Measurements from ENCODE around the gene NPIPA3. TPM values are rescaled to one million over a fixed set of nuclear protein-coding genes. Genes with fewer than 3 reads are reported as not detected.
"Not testable (repeated sequence)": the region's sequence is repeated elsewhere in the genome, so short reads cannot be mapped to it uniquely, and the experiment has no call there.

Gene NPIPA3
- 1 to 10 TPM; 2.5 to 2.9 TPM for total RNA-seq
- under 1 TPM in 1 of 2 donors, not detected in 1; 0.30 TPM for polyA plus RNA-seq

- H3K27me3 Mint-ChIP-seq; H3K36me3 Mint-ChIP-seq; H3K4me1 Mint-ChIP-seq; H3K27ac Mint-ChIP-seq; DNase-seq; H3K9me3 ChIP-seq (ENCODE audit: control insufficient read depth in 1 of 2, low read length in 2 of 2); H3K9me3 Mint-ChIP-seq; H3K4me1 ChIP-seq (ENCODE audit: insufficient read depth, low read length); H3K27ac ChIP-seq (ENCODE audit: low read depth, low read length); H3K27me3 ChIP-seq (ENCODE audit: insufficient read depth, low read length); CTCF ChIA-PET (ENCODE audit: partially characterized antibody); H3K4me3 Mint-ChIP-seq; intact Hi-C loops (cut with micrococcal nuclease); H3K36me3 ChIP-seq (ENCODE audit: insufficient read depth, low read length); POLR2A ChIA-PET (ENCODE audit: partially characterized antibody); H3K4me3 ChIP-seq (ENCODE audit: low read length in 2 of 2): not testable (repeated sequence)
Measured at GRCh38 chr16:14703156-14704011, at the start of gene NPIPA3. Gene NPIPA3, plus strand, starts transcription at chr16:14703411. Its CDS starts 5,533 bp downstream, at chr16:14708944.

- Histone ChIP-seq H3K4me3 (ENCODE audit: low read length in 2 of 2) (no peak overlapping the region), H3K4me1 (ENCODE audit: insufficient read depth, low read length) (no peaks in the 10 kb centered on the region), H3K27ac (ENCODE audit: low read depth, low read length) (no peak overlapping the region), H3K36me3 (ENCODE audit: insufficient read depth, low read length) (peaks cover 41% of the 10 kb centered on the region), H3K27me3 (ENCODE audit: insufficient read depth, low read length) (no peaks in the 10 kb centered on the region), H3K9me3 (ENCODE audit: control insufficient read depth in 1 of 2, low read length in 2 of 2) (no peaks in the 10 kb centered on the region)
- Mint-ChIP-seq H3K36me3 (peaks cover 27 to 60% of the 10 kb centered on the region in 2 donors), H3K27me3 (no peaks in the 10 kb centered on the region), H3K4me3 (no peak overlapping the region), H3K9me3 (no peaks in the 10 kb centered on the region), H3K27ac (peak overlapping the region in 4 of 7 donors; percentile 32 to 64 (median 42)), H3K4me1 (peaks cover 0 to 7% (median 2%) of the 10 kb centered on the region in 4 donors)
- no peak for DNase-seq
- CTCF ChIA-PET (ENCODE audit: partially characterized antibody): interaction anchor here (1.3 kb wide), 1 partner anchor 41 kb away, joined by 3 read pairs; no protein-coding TSS in a partner anchor
- intact Hi-C loops (cut with micrococcal nuclease): no loop called here
- POLR2A ChIA-PET (ENCODE audit: partially characterized antibody): interaction anchor here (1.0 kb wide), 1 partner anchor 26 kb away, joined by 3 read pairs; no protein-coding TSS in a partner anchor
Measured at GRCh38 chr16:14658063-14658462, 45.1 kb upstream of the NPIPA3 start.

GRCh38 chr16:14667347-14668266 is 35.6 kb upstream of the NPIPA3 start:
- no peaks in the 10 kb centered on the region for H3K27me3 Mint-ChIP-seq
- Histone ChIP-seq H3K9me3 (ENCODE audit: control insufficient read depth in 1 of 2, low read length in 2 of 2) (no peaks in the 10 kb centered on the region), H3K4me3 (ENCODE audit: low read length in 2 of 2) (no peak overlapping the region), H3K27me3 (ENCODE audit: insufficient read depth, low read length) (no peaks in the 10 kb centered on the region), H3K4me1 (ENCODE audit: insufficient read depth, low read length) (no peaks in the 10 kb centered on the region), H3K36me3 (ENCODE audit: insufficient read depth, low read length) (peaks cover 42% of the 10 kb centered on the region), H3K27ac (ENCODE audit: low read depth, low read length) (no peak overlapping the region)
- intact Hi-C loops (cut with micrococcal nuclease): no loop called here
- H3K36me3 Mint-ChIP-seq: peaks cover 50 to 52% of the 10 kb centered on the region in 2 donors
- DNase-seq: no peak
- POLR2A ChIA-PET (ENCODE audit: partially characterized antibody): no interaction called here
- CTCF ChIA-PET (ENCODE audit: partially characterized antibody): no interaction called here
- peaks cover 0 to 2% (median 0%) of the 10 kb centered on the region in 8 donors for H3K9me3 Mint-ChIP-seq
- peak overlapping the region in 2 of 7 donors; percentile 42 to 78 for H3K27ac Mint-ChIP-seq
- H3K4me1 Mint-ChIP-seq: peaks cover 0 to 8% (median 3%) of the 10 kb centered on the region in 4 donors
- H3K4me3 Mint-ChIP-seq: no peak overlapping the region

DNA sequence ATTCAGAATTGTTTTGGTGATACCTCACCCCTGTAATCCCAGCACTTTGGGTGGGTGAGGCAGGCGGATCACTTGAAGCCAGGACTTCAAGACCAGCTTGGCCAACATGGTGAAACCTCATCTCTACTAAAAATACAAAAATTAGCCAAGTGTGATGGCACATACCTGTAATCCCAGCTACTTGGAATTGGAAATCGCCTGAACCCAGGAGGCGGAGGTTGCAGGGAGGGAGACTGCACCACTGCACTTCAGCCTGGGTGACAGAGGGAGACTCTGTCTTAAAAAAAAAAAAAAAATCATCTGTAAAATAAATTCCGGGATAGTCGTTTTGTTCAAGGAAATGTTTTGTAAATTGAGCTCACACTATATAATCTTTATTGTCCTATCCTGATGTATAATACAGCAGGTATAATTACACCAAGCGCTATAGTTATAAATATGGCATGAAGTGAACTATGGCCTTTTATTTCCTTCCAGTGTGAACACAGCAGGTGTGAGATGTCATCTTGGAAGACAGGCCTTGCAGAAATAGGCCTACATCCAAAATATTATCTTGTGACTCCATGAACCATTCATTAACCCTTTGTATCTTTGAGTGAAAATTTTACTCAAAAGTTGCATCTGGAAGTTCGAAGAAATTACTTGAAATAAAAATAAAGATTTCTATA is 34.5 kb upstream of the NPIPA3 start:
- Mint-ChIP-seq H3K4me3 (no peak overlapping the region), H3K36me3 (peaks cover 43 to 47% of the 10 kb centered on the region in 2 donors), H3K9me3 (peaks cover 0 to 2% (median 0%) of the 10 kb centered on the region in 8 donors), H3K27me3 (no peaks in the 10 kb centered on the region), H3K27ac (peak overlapping the region in 1 of 7 donors; percentile 9), H3K4me1 (peaks cover 0 to 14% (median 6%) of the 10 kb centered on the region in 4 donors)
- Histone ChIP-seq H3K36me3 (ENCODE audit: insufficient read depth, low read length) (peaks cover 36% of the 10 kb centered on the region), H3K9me3 (ENCODE audit: control insufficient read depth in 1 of 2, low read length in 2 of 2) (no peaks in the 10 kb centered on the region), H3K27me3 (ENCODE audit: insufficient read depth, low read length) (no peaks in the 10 kb centered on the region), H3K27ac (ENCODE audit: low read depth, low read length) (no peak overlapping the region), H3K4me1 (ENCODE audit: insufficient read depth, low read length) (no peaks in the 10 kb centered on the region), H3K4me3 (ENCODE audit: low read length in 2 of 2) (no peak overlapping the region)
- CTCF ChIA-PET (ENCODE audit: partially characterized antibody): no interaction called here
- POLR2A ChIA-PET (ENCODE audit: partially characterized antibody): no interaction called here
- no peak for DNase-seq
- intact Hi-C loops (cut with micrococcal nuclease): no loop called here

DNA sequence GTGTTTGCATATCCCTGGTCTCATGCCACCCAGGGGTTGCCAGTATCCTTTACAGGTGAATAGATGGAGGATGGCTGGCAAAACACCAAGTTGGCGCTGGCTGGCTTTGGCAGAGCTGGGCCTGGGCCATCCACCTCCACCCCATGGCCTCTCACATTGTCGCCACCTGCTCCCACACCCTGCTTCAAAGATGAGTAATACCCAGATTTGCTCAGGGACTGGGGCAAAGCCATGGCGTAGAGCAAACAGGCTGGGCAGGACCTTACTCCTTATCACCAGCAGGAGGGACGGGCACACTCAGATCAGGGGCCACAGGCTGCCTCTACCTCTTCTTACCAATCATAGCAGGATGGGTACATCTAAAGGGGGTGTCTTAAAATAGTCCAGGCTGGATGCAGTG is 33.4 kb upstream of the NPIPA3 start:
- CTCF ChIA-PET (ENCODE audit: partially characterized antibody): no interaction called here
- H3K4me1 Mint-ChIP-seq: peaks cover 0 to 17% (median 6%) of the 10 kb centered on the region in 4 donors

DNA sequence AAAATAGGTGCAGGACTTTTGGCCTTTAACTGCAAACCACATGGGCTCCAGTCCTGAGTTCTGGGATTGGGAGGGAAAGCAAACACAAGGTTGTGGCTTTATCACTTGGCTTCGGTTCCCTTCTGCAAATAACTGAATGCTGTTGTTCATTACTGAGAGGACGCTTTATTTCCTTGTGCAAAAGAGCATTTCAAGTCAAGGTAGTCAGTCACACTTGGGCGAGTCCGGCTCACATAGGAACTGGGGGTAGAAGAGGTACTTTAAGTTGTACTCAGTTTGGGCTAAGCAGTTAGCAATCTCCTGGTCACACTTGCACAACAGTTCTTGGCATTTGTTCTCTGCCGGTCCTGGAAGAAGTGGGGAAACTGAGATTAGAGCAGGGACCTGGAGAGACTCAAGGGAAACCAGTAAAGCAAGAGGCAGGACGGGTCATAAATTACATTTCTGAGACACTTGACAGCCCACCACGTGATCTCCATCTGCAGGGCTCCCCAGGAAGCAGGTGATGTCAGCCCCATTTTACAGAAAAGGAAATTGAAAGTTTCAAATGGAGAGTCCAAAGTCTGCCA is 30.7 kb upstream of the NPIPA3 start:
- no peak overlapping the region for H3K27ac ChIP-seq (ENCODE audit: low read depth, low read length)
- CTCF ChIA-PET (ENCODE audit: partially characterized antibody): no interaction called here
- peaks cover 5% of the 10 kb centered on the region for H3K36me3 ChIP-seq (ENCODE audit: insufficient read depth, low read length)
- H3K4me1 Mint-ChIP-seq: peaks cover 0 to 17% (median 6%) of the 10 kb centered on the region in 4 donors
- H3K9me3 ChIP-seq (ENCODE audit: control insufficient read depth in 1 of 2, low read length in 2 of 2): no peaks in the 10 kb centered on the region
- peaks cover under 1% of the 10 kb centered on the region in 2 donors for H3K27me3 Mint-ChIP-seq
- peaks cover 0 to 3% (median 0%) of the 10 kb centered on the region in 8 donors for H3K9me3 Mint-ChIP-seq
- peaks cover 14 to 15% of the 10 kb centered on the region in 2 donors for H3K36me3 Mint-ChIP-seq
- H3K4me3 Mint-ChIP-seq: no peak overlapping the region
- POLR2A ChIA-PET (ENCODE audit: partially characterized antibody): no interaction called here
- no peak overlapping the region for H3K4me3 ChIP-seq (ENCODE audit: low read length in 2 of 2)
- H3K27me3 ChIP-seq (ENCODE audit: insufficient read depth, low read length): no peaks in the 10 kb centered on the region
- H3K27ac Mint-ChIP-seq: peak overlapping the region in 2 of 7 donors; percentile 37 to 55
- H3K4me1 ChIP-seq (ENCODE audit: insufficient read depth, low read length): no peaks in the 10 kb centered on the region
- intact Hi-C loops (cut with micrococcal nuclease): no loop called here
- peak in 1 of 5 donors; percentile 0 for DNase-seq

More for the DNA sequence above, 33.4 kb upstream of the NPIPA3 start:
- POLR2A ChIA-PET (ENCODE audit: partially characterized antibody): no interaction called here
- Mint-ChIP-seq H3K9me3 (peaks cover 0 to 2% (median 0%) of the 10 kb centered on the region in 8 donors), H3K27me3 (no peaks in the 10 kb centered on the region), H3K36me3 (peaks cover 36 to 39% of the 10 kb centered on the region in 2 donors), H3K27ac (peak overlapping the region in 1 of 7 donors; percentile 53), H3K4me3 (no peak overlapping the region)
- Histone ChIP-seq H3K27ac (ENCODE audit: low read depth, low read length) (no peak overlapping the region), H3K4me3 (ENCODE audit: low read length in 2 of 2) (no peak overlapping the region), H3K36me3 (ENCODE audit: insufficient read depth, low read length) (peaks cover 27% of the 10 kb centered on the region), H3K4me1 (ENCODE audit: insufficient read depth, low read length) (no peaks in the 10 kb centered on the region), H3K27me3 (ENCODE audit: insufficient read depth, low read length) (no peaks in the 10 kb centered on the region), H3K9me3 (ENCODE audit: control insufficient read depth in 1 of 2, low read length in 2 of 2) (no peaks in the 10 kb centered on the region)
- no peak for DNase-seq
- intact Hi-C loops (cut with micrococcal nuclease): no loop called here
